CD4-positive, alpha-beta T cell (primary cell): Measurements from ENCODE around the gene LENG1. TPM values are rescaled to one million over a fixed set of nuclear protein-coding genes. Genes with fewer than 3 reads are reported as not detected.

Experiments used
- ATAC-seq: fragments of 200-7000 bp; cut with Tn5 transposase; one replicate; pipeline ENCODE4 v1.10.0; 2022; ENCODE audit warnings: mild to moderate bottlenecking; ENCODE audit not compliant: poor library complexity
- CTCF ChIA-PET: fragments of 350-600 bp; sonication (Branson Sonifier 250); formaldehyde crosslinking; loops from one replicate; lab custom pipeline; 2021; ENCODE audit warnings: antibody characterized with exemption, inconsistent platforms; lab: Charles Lee
- POLR2A ChIA-PET: fragments of 350-600 bp; sonication (Branson Sonifier 250); formaldehyde crosslinking; loops from one replicate; lab custom pipeline; 2021; ENCODE audit warnings: antibody characterized with exemption, inconsistent platforms; lab: Charles Lee
- DNase-seq, 14 experiments: peaks; one replicate each; pipeline ENCODE4 v3.0.0-alpha.2; 2013 to 2020; ENCODE audit warnings: mixed read lengths in 2 of 14
- H3K27ac ChIP-seq, 2 donors: one replicate each; pipeline versions ENCODE4 v1.5.1 to v1.7.0; 2013; ENCODE audit warnings: low read length in 2 of 2, low read depth in 1 of 2, mild to moderate bottlenecking in 1 of 2
- H3K27me3 ChIP-seq, 2 experiments: 1 replicate in 1 of 2; 2 replicates in 1 of 2; pipeline versions ENCODE4 v1.6.1 to v1.7.0; 2013; ENCODE audit warnings: low read length in 2 of 2, control low read depth in 1 of 2, mild to moderate bottlenecking in 1 of 2, moderate library complexity in 1 of 2; ENCODE audit not compliant: insufficient read depth in 2 of 2, control insufficient read depth in 1 of 2
- H3K36me3 ChIP-seq: one replicate; pipeline ENCODE4 v1.6.1; 2013; ENCODE audit warnings: low read length, control low read depth; ENCODE audit not compliant: insufficient read depth
- H3K4me1 ChIP-seq: one replicate; pipeline ENCODE4 v1.6.1; 2013; ENCODE audit warnings: low read length, control low read depth; ENCODE audit not compliant: insufficient read depth
- H3K4me3 ChIP-seq: one replicate; pipeline ENCODE4 v1.5.1; 2013; ENCODE audit warnings: mild to moderate bottlenecking, low read length, moderate library complexity
- H3K9me3 ChIP-seq, 2 experiments: 1 replicate in 1 of 2; 2 replicates in 1 of 2; pipeline versions ENCODE4 v1.6.1 to v1.7.0; 2013; ENCODE audit warnings: low read length in 2 of 2, mild to moderate bottlenecking in 2 of 2, control low read depth in 1 of 2, moderate library complexity in 1 of 2; ENCODE audit not compliant: control insufficient read depth in 1 of 2, insufficient read depth in 1 of 2
- H3K27ac Mint-ChIP-seq: one replicate; pipeline ENCODE4 v1.8.0; 2020; ENCODE audit warnings: mixed read lengths
- H3K27me3 Mint-ChIP-seq: one replicate; pipeline ENCODE4 v1.8.0; 2021; ENCODE audit warnings: mixed read lengths
- H3K36me3 Mint-ChIP-seq: one replicate; pipeline ENCODE4 v1.8.0; 2021; ENCODE audit warnings: low read depth, mixed read lengths
- H3K4me1 Mint-ChIP-seq: one replicate; pipeline ENCODE4 v1.8.0; 2021; ENCODE audit warnings: low read depth, mixed read lengths
- H3K4me3 Mint-ChIP-seq: one replicate; pipeline ENCODE4 v1.8.0; 2020; ENCODE audit warnings: mild to moderate bottlenecking, mixed read lengths
- H3K9me3 Mint-ChIP-seq: one replicate; pipeline ENCODE4 v1.8.0; 2020; ENCODE audit warnings: mixed read lengths
- CTCF ChIP-seq: fragments of 200-600 bp; IDR thresholded peaks from one replicate; pipeline ENCODE4 v1.8.0; 2022; ENCODE audit warnings: antibody characterized with exemption, mild to moderate bottlenecking
- intact Hi-C, 2 experiments: fragments of 100-400 bp; cut with DNase I in 1 of 2; cut with micrococcal nuclease in 1 of 2; formaldehyde crosslinking; loops; one replicate each; pipeline versions ENCODE4 v1.15.1 to v1.9.0; 2023 to 2025; cut with DNase I, micrococcal nuclease
- total RNA-seq, 174 experiments: library from RNA in 2 of 174; stranded (reverse) in 2 of 174; gene quantifications; one replicate each; pipeline ENCODE4 v1.2.3 and lab custom pipeline; 2021 to 2026

The LENG1 gene
- total RNA-seq, 2 experiments from 2014 or later: 14.4 to 16.0 TPM

GRCh38 chr19:54206030-54206830 lies 46.7 kb upstream of the LENG1 start:
- Histone ChIP-seq H3K36me3 (peaks cover 68% of the 10 kb centered on the region), H3K27me3 (no peaks in the 10 kb centered on the region), H3K4me1 (peaks cover 99% of the 10 kb centered on the region), H3K27ac (no peak overlapping the region), H3K9me3 (no peaks in the 10 kb centered on the region), H3K4me3 (no peak overlapping the region)
- Mint-ChIP-seq H3K4me3 (no peak overlapping the region), H3K4me1 (peaks cover 86% of the 10 kb centered on the region), H3K27ac (peak overlapping the region; percentile 84), H3K27me3 (no peaks in the 10 kb centered on the region), H3K36me3 (peaks cover 73% of the 10 kb centered on the region), H3K9me3 (no peaks in the 10 kb centered on the region)
- intact Hi-C loops: loop anchor here in 1 of 2 experiments (10.0 kb wide), 1 partner anchor 259 kb away; the partner anchor contains the start of gene LENG9
- CTCF ChIA-PET: no interaction called here
- TF ChIP-seq CTCF: no peak
- DNase-seq (no peak), ATAC-seq (no peak)
- POLR2A ChIA-PET: interaction anchor here (8.7 kb wide), 1 partner anchor 16 kb away, joined by 75 read pairs; the partner anchor contains the start of genes MBOAT7 and TSEN34

DNA sequence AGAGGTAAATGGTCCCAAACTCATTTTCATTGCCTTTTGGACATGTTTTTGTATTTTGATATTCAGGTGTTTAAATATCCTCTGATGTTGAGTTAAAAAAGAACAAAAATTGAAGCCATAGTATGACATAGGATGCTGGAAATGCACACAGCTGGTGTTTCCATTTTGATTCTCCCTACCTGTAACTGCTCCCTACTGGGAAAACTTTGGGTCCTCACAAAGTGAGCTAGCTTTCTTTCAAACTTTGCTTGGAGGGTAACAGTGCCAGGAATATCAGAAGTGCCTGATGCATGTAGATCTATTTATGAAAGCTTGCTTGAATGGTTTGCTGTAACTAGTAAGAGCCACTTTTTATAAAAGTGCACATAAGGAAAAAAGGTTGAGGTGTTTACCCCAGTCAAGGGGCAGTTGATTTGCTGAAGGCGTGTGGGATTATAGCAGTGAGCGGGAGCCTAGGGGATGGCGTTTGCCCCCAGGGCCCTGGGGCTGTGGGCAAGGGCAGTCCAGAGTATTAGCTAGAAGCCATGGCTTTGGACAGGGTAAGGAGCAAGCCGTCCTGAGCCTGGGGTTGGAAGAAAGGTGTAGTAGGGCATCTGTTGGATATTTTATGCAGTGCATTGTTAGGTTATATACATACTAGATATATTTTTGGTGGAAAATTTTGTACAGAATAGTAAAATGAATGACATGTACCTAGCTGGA lies 45.4 kb upstream of the LENG1 start:
- no peak overlapping the region for H3K4me3 ChIP-seq
- ATAC-seq (no peak), DNase-seq (no peak)
- H3K9me3 ChIP-seq: no peaks in the 10 kb centered on the region
- H3K27ac Mint-ChIP-seq: peak overlapping the region; percentile 10
- peaks cover 81% of the 10 kb centered on the region for H3K36me3 Mint-ChIP-seq
- H3K27me3 Mint-ChIP-seq: no peaks in the 10 kb centered on the region
- no peak for TF ChIP-seq CTCF
- H3K4me1 ChIP-seq: peaks cover 96% of the 10 kb centered on the region
- no peaks in the 10 kb centered on the region for H3K9me3 Mint-ChIP-seq
- peak overlapping the region; percentile 50 for H3K4me3 Mint-ChIP-seq
- POLR2A ChIA-PET: interaction anchor here (8.7 kb wide), 1 partner anchor 15 kb away, joined by 75 read pairs; the partner anchor contains the start of genes MBOAT7 and TSEN34
- H3K27ac ChIP-seq: no peak overlapping the region
- peaks cover 83% of the 10 kb centered on the region for H3K4me1 Mint-ChIP-seq
- CTCF ChIA-PET: no interaction called here
- intact Hi-C loops: loop anchor here in 1 of 2 experiments (5.0 to 10.0 kb wide), 2 partner anchors 88 to 260 kb away; partner anchors contain the start of genes LENG9, PRPF31 and TFPT
- H3K27me3 ChIP-seq: no peaks in the 10 kb centered on the region
- H3K36me3 ChIP-seq: peaks cover 69% of the 10 kb centered on the region

DNA sequence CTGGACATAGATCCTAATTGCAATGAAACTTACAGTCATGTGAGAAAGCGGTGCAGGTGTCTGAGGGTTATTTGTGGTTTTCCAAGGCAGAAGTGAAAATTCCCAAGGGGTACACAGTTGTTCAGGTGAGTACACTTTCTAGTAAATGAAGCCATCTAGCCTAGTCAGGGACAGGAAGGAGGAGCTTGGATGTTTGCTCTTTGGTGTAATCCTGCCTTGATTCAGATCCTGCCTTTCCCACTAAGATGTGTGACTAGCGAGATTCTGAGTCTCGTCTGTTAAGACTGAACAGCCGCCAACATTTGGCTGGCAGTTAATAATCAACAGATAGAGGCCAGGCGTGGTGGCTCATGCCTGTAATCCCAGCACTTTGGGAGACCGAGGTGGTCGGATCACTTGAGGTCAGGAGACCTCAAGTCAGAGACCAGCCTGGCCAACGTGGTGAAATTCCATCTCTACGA lies 43.7 kb upstream of the LENG1 start:
- CTCF ChIA-PET: no interaction called here

More for the DNA sequence above, 43.7 kb upstream of the LENG1 start:
- Histone ChIP-seq H3K36me3 (peaks cover 69% of the 10 kb centered on the region), H3K4me3 (no peak overlapping the region), H3K4me1 (peaks cover 83% of the 10 kb centered on the region), H3K9me3 (no peaks in the 10 kb centered on the region), H3K27ac (no peak overlapping the region), H3K27me3 (no peaks in the 10 kb centered on the region)
- DNase-seq (no peak), ATAC-seq (no peak)
- H3K36me3 Mint-ChIP-seq: peaks cover 76% of the 10 kb centered on the region
- peak overlapping the region; percentile 73 for H3K4me3 Mint-ChIP-seq
- H3K9me3 Mint-ChIP-seq: no peaks in the 10 kb centered on the region
- intact Hi-C loops: loop anchor here in 1 of 2 experiments (5.0 to 10.0 kb wide), 2 partner anchors 86 to 262 kb away; partner anchors contain the start of genes LENG9, PRPF31 and TFPT
- no peak for TF ChIP-seq CTCF
- peak overlapping the region; percentile 93 for H3K27ac Mint-ChIP-seq
- H3K4me1 Mint-ChIP-seq: peaks cover 68% of the 10 kb centered on the region
- POLR2A ChIA-PET: interaction anchor here (1.3 to 4.9 kb wide), 2 partner anchors 13 to 66 kb away, joined by 4 to 148 read pairs; partner anchors contain the start of genes CNOT3, MBOAT7 and TSEN34
- no peaks in the 10 kb centered on the region for H3K27me3 Mint-ChIP-seq
